WTC11 (cell line): Measurements from ENCODE around the gene C20orf204. TPM values are rescaled to one million over a fixed set of nuclear protein-coding genes. Genes with fewer than 3 reads are reported as not detected.

ENCODE experiments used
- ATAC-seq: fragments of 200-7000 bp; cut with Tn5 transposase; 2 replicates; pipeline ENCODE4 v1.10.0; 2021; ENCODE audit warnings: mild to moderate bottlenecking, moderate library complexity
- CTCF ChIA-PET: fragments of 300-600 bp; sonication (Branson Sonifier 250); formaldehyde crosslinking; loops from one replicate; lab custom pipeline; 2021; ENCODE audit warnings: antibody characterized with exemption; lab: Charles Lee
- POLR2A ChIA-PET: fragments of 350-600 bp; sonication (Branson Sonifier 250); formaldehyde crosslinking; loops from one replicate; lab custom pipeline; 2021; ENCODE audit warnings: antibody characterized with exemption; lab: Charles Lee
- DNase-seq: peaks from one replicate; pipeline ENCODE4 v3.0.0; 2021; ENCODE audit warnings: low spot score
- H3K27ac Mint-ChIP-seq: 2 replicates; pipeline ENCODE4 v1.8.0; 2021; ENCODE audit warnings: mixed read lengths
- H3K27me3 Mint-ChIP-seq: 2 replicates; pipeline ENCODE4 v1.8.0; 2021; ENCODE audit warnings: low read depth, mild to moderate bottlenecking, moderate library complexity, mixed read lengths
- H3K36me3 Mint-ChIP-seq: 2 replicates; pipeline ENCODE4 v1.8.0; 2021; ENCODE audit warnings: mixed read lengths
- H3K4me1 Mint-ChIP-seq: 2 replicates; pipeline ENCODE4 v1.8.0; 2022; ENCODE audit warnings: mixed read lengths
- H3K4me3 Mint-ChIP-seq: 2 replicates; pipeline ENCODE4 v1.8.0; 2021; ENCODE audit warnings: mild to moderate bottlenecking, moderate library complexity, mixed read lengths
- H3K9me3 Mint-ChIP-seq: 2 replicates; pipeline ENCODE4 v1.8.0; 2021; ENCODE audit warnings: mixed read lengths
- CBFB ChIP-seq: sonication (generic); formaldehyde crosslinking; IDR thresholded peaks from 2 replicates; pipeline ENCODE4 v1.8.1; 2022; ENCODE audit warnings: mild to moderate bottlenecking, low read depth, missing genetic modification reagents
- CREB1 ChIP-seq: sonication (generic); formaldehyde crosslinking; IDR thresholded peaks from 2 replicates; pipeline ENCODE4 v1.8.0; 2023; ENCODE audit warnings: mild to moderate bottlenecking, missing genetic modification reagents
- E2F4 ChIP-seq: sonication (generic); formaldehyde crosslinking; IDR thresholded peaks from 2 replicates; pipeline ENCODE4 v1.8.1; 2022; ENCODE audit warnings: low read depth, mild to moderate bottlenecking, moderate library complexity, missing genetic modification reagents, borderline replicate concordance
- FOXJ3 ChIP-seq: sonication (generic); formaldehyde crosslinking; IDR thresholded peaks from 2 replicates; pipeline ENCODE4 v1.9.0; 2021; ENCODE audit warnings: missing genetic modification reagents, mild to moderate bottlenecking, borderline replicate concordance
- FOXP1 ChIP-seq: sonication (generic); formaldehyde crosslinking; IDR thresholded peaks from 2 replicates; pipeline ENCODE4 v1.8.0; 2022; ENCODE audit warnings: missing genetic modification reagents, mild to moderate bottlenecking, moderate library complexity, borderline replicate concordance
- GABPB1 ChIP-seq: sonication (generic); formaldehyde crosslinking; IDR thresholded peaks from 2 replicates; pipeline ENCODE4 v1.8.1; 2023; ENCODE audit warnings: mild to moderate bottlenecking, missing genetic modification reagents
- GRHL2 ChIP-seq: fragments of 250-450 bp; sonication (Bioruptor Pico); IDR thresholded peaks from 2 replicates; pipeline ENCODE4 v1.8.0; 2022; ENCODE audit warnings: mild to moderate bottlenecking, moderate library complexity; ENCODE audit not compliant: insufficient replicate concordance, severe bottlenecking
- JAZF1 ChIP-seq: fragments of 250-450 bp; sonication (Bioruptor Pico); IDR thresholded peaks from 2 replicates; pipeline ENCODE4 v1.9.0; 2021; ENCODE audit warnings: moderate library complexity, mild to moderate bottlenecking, inconsistent platforms
- KAT7 ChIP-seq: sonication (generic); formaldehyde crosslinking; IDR thresholded peaks from 2 replicates; pipeline ENCODE4 v1.8.1; 2023; ENCODE audit warnings: missing genetic modification reagents, mild to moderate bottlenecking, borderline replicate concordance
- MAX ChIP-seq: sonication (generic); formaldehyde crosslinking; IDR thresholded peaks from 2 replicates; pipeline ENCODE4 v1.8.0; 2022; ENCODE audit warnings: mild to moderate bottlenecking, missing genetic modification reagents
- NFE2L1 ChIP-seq: sonication (generic); formaldehyde crosslinking; IDR thresholded peaks from 2 replicates; pipeline ENCODE4 v1.8.1; 2023; ENCODE audit warnings: missing genetic modification reagents
- NFYB ChIP-seq: sonication (generic); formaldehyde crosslinking; conservative IDR thresholded peaks from 2 replicates; pipeline ENCODE4 v1.8.0; 2022; ENCODE audit warnings: low read depth, missing genetic modification reagents
- OVOL2 ChIP-seq: fragments of 250-450 bp; sonication (Bioruptor Pico); IDR thresholded peaks from 2 replicates; pipeline ENCODE4 v1.9.0; 2021; ENCODE audit warnings: mild to moderate bottlenecking, borderline replicate concordance
- PRRX2 ChIP-seq: fragments of 250-450 bp; sonication (Bioruptor Pico); IDR thresholded peaks from 2 replicates; pipeline ENCODE4 v1.8.0; 2021; ENCODE audit warnings: mild to moderate bottlenecking
- SMAD4 ChIP-seq: sonication (generic); formaldehyde crosslinking; IDR thresholded peaks from 2 replicates; pipeline ENCODE4 v1.8.0; 2022; ENCODE audit warnings: mild to moderate bottlenecking, missing genetic modification reagents
- SP1 ChIP-seq: sonication (generic); formaldehyde crosslinking; conservative IDR thresholded peaks from 2 replicates; pipeline ENCODE4 v1.8.1; 2022; ENCODE audit warnings: missing genetic modification reagents
- TEAD1 ChIP-seq: sonication (generic); formaldehyde crosslinking; IDR thresholded peaks from 2 replicates; pipeline ENCODE4 v1.8.0; 2022; ENCODE audit warnings: mild to moderate bottlenecking, missing genetic modification reagents
- TP53 ChIP-seq: sonication (generic); formaldehyde crosslinking; IDR thresholded peaks from 2 replicates; pipeline ENCODE4 v1.8.1; 2023; ENCODE audit warnings: mild to moderate bottlenecking, missing genetic modification reagents
- ZNF121 ChIP-seq: sonication (generic); formaldehyde crosslinking; IDR thresholded peaks from 2 replicates; pipeline ENCODE4 v1.8.0; 2023; ENCODE audit warnings: missing genetic modification reagents
- ZSCAN18 ChIP-seq: fragments of 250-450 bp; sonication (Bioruptor Pico); IDR thresholded peaks from 2 replicates; pipeline ENCODE4 v2.1.2; 2022; ENCODE audit warnings: mild to moderate bottlenecking, moderate library complexity
- total RNA-seq: library from RNA; stranded (reverse); gene quantifications from 3 replicates; pipeline ENCODE4 v1.2.3, GENCODE V29; 2021
- TF ChIP-seq, protein P1 (sequence below): fragments of 250-450 bp; sonication (Bioruptor Pico); IDR thresholded peaks from 2 replicates; pipeline ENCODE4 v1.9.0; 2021; ENCODE audit warnings: mild to moderate bottlenecking
- TF ChIP-seq, protein P2 (sequence below): fragments of 250-450 bp; sonication (Bioruptor Pico); IDR thresholded peaks from 2 replicates; pipeline ENCODE4 v1.8.0; 2021; ENCODE audit warnings: mild to moderate bottlenecking
- TF ChIP-seq, protein P3 (sequence below): sonication (generic); formaldehyde crosslinking; IDR thresholded peaks from 2 replicates; pipeline ENCODE4 v1.8.1; 2022; ENCODE audit warnings: mild to moderate bottlenecking, missing genetic modification reagents, moderate library complexity, borderline replicate concordance
- TF ChIP-seq, protein P4 (sequence below): sonication (generic); formaldehyde crosslinking; IDR thresholded peaks from 2 replicates; pipeline ENCODE4 v1.8.0; 2022; ENCODE audit warnings: mild to moderate bottlenecking, missing genetic modification reagents
- TF ChIP-seq, protein P5 (sequence below): sonication (generic); formaldehyde crosslinking; IDR thresholded peaks from 2 replicates; pipeline ENCODE4 v1.8.1; 2023; ENCODE audit warnings: mild to moderate bottlenecking, missing genetic modification reagents, moderate library complexity

C20orf204 gene
- total RNA-seq, 1 experiment from 2014 or later, result 2.1 TPM

GRCh38 chr20:64047046-64047389, 11.0 kb downstream of the C20orf204 start:
- H3K27me3 Mint-ChIP-seq, result peaks cover 83% of the 10 kb centered on the region
- peaks cover 20% of the 10 kb centered on the region for H3K4me1 Mint-ChIP-seq
- H3K27ac Mint-ChIP-seq, result no peak overlapping the region
- H3K4me3 Mint-ChIP-seq, result no peak overlapping the region
- CTCF ChIA-PET, result interaction anchor here (0.9 to 1.2 kb wide), 4 partner anchors 8 to 73 kb away, joined by 3 to 7 read pairs (median 3); no protein-coding TSS in a partner anchor
- POLR2A ChIA-PET, result interaction anchor here (0.7 kb wide), 1 partner anchor 17 kb away, joined by 3 read pairs; no protein-coding TSS in a partner anchor
- no peaks in the 10 kb centered on the region for H3K9me3 Mint-ChIP-seq
- no peak for DNase-seq
- TF ChIP-seq, protein P1, sequence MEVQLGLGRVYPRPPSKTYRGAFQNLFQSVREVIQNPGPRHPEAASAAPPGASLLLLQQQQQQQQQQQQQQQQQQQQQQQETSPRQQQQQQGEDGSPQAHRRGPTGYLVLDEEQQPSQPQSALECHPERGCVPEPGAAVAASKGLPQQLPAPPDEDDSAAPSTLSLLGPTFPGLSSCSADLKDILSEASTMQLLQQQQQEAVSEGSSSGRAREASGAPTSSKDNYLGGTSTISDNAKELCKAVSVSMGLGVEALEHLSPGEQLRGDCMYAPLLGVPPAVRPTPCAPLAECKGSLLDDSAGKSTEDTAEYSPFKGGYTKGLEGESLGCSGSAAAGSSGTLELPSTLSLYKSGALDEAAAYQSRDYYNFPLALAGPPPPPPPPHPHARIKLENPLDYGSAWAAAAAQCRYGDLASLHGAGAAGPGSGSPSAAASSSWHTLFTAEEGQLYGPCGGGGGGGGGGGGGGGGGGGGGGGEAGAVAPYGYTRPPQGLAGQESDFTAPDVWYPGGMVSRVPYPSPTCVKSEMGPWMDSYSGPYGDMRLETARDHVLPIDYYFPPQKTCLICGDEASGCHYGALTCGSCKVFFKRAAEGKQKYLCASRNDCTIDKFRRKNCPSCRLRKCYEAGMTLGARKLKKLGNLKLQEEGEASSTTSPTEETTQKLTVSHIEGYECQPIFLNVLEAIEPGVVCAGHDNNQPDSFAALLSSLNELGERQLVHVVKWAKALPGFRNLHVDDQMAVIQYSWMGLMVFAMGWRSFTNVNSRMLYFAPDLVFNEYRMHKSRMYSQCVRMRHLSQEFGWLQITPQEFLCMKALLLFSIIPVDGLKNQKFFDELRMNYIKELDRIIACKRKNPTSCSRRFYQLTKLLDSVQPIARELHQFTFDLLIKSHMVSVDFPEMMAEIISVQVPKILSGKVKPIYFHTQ (CRISPR knock-in tag), result no peak
- no peak for TF ChIP-seq ZNF121 (CRISPR knock-in tag)
- no peak for TF ChIP-seq FOXJ3 (CRISPR knock-in tag)
- TF ChIP-seq, protein P2, sequence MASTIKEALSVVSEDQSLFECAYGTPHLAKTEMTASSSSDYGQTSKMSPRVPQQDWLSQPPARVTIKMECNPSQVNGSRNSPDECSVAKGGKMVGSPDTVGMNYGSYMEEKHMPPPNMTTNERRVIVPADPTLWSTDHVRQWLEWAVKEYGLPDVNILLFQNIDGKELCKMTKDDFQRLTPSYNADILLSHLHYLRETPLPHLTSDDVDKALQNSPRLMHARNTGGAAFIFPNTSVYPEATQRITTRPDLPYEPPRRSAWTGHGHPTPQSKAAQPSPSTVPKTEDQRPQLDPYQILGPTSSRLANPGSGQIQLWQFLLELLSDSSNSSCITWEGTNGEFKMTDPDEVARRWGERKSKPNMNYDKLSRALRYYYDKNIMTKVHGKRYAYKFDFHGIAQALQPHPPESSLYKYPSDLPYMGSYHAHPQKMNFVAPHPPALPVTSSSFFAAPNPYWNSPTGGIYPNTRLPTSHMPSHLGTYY, result no peak
- no peak for TF ChIP-seq GABPB1 (CRISPR knock-in tag)
- no peak for TF ChIP-seq NFYB (CRISPR knock-in tag)
- TF ChIP-seq, protein P3, sequence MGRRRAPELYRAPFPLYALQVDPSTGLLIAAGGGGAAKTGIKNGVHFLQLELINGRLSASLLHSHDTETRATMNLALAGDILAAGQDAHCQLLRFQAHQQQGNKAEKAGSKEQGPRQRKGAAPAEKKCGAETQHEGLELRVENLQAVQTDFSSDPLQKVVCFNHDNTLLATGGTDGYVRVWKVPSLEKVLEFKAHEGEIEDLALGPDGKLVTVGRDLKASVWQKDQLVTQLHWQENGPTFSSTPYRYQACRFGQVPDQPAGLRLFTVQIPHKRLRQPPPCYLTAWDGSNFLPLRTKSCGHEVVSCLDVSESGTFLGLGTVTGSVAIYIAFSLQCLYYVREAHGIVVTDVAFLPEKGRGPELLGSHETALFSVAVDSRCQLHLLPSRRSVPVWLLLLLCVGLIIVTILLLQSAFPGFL (CRISPR knock-in tag), result no peak
- TF ChIP-seq CREB1 (CRISPR knock-in tag), result no peak
- no peak for TF ChIP-seq SMAD4 (CRISPR knock-in tag)
- no peak for TF ChIP-seq PRRX2 (CRISPR knock-in tag)
- no peak for TF ChIP-seq TP53 (CRISPR knock-in tag)
- TF ChIP-seq OVOL2 (CRISPR knock-in tag), result no peak
- no peak for TF ChIP-seq E2F4 (CRISPR knock-in tag)
- TF ChIP-seq GRHL2, result no peak
- no peak for ATAC-seq
- H3K36me3 Mint-ChIP-seq, result no peaks in the 10 kb centered on the region

DNA sequence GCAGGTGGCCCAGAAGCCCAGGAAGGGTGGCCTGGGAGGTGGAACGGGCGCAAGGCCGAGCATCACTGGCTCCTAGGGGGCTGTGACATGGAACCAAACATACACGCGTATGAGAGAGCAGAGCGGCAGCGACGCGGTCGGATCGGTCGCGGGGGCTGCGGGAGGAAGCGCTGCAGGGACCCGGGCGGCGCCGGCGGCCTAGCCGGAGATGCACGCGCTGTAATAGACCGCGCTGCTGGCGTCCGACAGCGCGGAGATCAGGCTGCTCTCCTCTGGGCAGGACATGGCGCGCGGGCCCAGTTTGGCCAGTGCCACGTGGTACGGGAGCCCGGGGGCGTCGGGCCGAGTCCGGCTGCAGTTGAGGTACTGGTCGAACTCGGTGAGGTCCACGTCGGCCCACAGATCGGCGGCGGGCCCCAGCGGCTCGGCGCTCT, 12.0 kb downstream of the C20orf204 start:
- CTCF ChIA-PET, result interaction anchor here (0.9 to 1.2 kb wide), 3 partner anchors 9 to 72 kb away, joined by 3 to 7 read pairs (median 3); no protein-coding TSS in a partner anchor
- H3K4me3 Mint-ChIP-seq, result peak overlapping the region; percentile 35
- peaks cover 20% of the 10 kb centered on the region for H3K4me1 Mint-ChIP-seq
- H3K9me3 Mint-ChIP-seq, result no peaks in the 10 kb centered on the region
- TF ChIP-seq, protein P3 (CRISPR knock-in tag), result no peak
- TF ChIP-seq ZSCAN18 (no peak), NFE2L1 (no peak), SP1 (CRISPR knock-in tag) (0 out of 2 replicates have a peak, but pooled peaks have one; percentile 2), MAX (CRISPR knock-in tag) (peak; percentile 75; the same call in 1 of the 2 replicates), TEAD1 (CRISPR knock-in tag) (no peak), FOXP1 (CRISPR knock-in tag) (peak; percentile 27; the same call in 1 of the 2 replicates), CBFB (0 out of 2 replicates have a peak, but pooled peaks have one; percentile 23), ZNF121 (CRISPR knock-in tag) (0 out of 2 replicates have a peak, but pooled peaks have one; percentile 6), JAZF1 (no peak), KAT7 (CRISPR knock-in tag) (no peak)
- TF ChIP-seq, protein P4, sequence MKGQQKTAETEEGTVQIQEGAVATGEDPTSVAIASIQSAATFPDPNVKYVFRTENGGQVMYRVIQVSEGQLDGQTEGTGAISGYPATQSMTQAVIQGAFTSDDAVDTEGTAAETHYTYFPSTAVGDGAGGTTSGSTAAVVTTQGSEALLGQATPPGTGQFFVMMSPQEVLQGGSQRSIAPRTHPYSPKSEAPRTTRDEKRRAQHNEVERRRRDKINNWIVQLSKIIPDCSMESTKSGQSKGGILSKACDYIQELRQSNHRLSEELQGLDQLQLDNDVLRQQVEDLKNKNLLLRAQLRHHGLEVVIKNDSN (CRISPR knock-in tag), result peak; percentile 53; the same call in 1 of the 2 replicates
- TF ChIP-seq, protein P5, sequence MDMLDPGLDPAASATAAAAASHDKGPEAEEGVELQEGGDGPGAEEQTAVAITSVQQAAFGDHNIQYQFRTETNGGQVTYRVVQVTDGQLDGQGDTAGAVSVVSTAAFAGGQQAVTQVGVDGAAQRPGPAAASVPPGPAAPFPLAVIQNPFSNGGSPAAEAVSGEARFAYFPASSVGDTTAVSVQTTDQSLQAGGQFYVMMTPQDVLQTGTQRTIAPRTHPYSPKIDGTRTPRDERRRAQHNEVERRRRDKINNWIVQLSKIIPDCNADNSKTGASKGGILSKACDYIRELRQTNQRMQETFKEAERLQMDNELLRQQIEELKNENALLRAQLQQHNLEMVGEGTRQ (CRISPR knock-in tag), result peak; percentile 70
- TF ChIP-seq, all 79 proteins: peak for 7
- DNase-seq (peak; percentile 55), ATAC-seq (peak; percentile 52)
- H3K36me3 Mint-ChIP-seq, result no peaks in the 10 kb centered on the region
- POLR2A ChIA-PET, result no interaction called here
- H3K27me3 Mint-ChIP-seq, result peaks cover 79% of the 10 kb centered on the region
- no peak overlapping the region for H3K27ac Mint-ChIP-seq
